GM18507 (cell line): Measurements from ENCODE around the gene LRRC47.

ENCODE experiments used
- DNase-seq: peaks from one replicate; pipeline ENCODE4 v3.0.0; 2011; ENCODE audit warnings: low read depth; ENCODE audit not compliant: insufficient read length; ENCODE audit errors: extremely low spot score
- FAIRE-seq: peaks from 2 replicates; lab custom pipeline; 2011; peaks lifted over from hg19 to GRCh38; lab: Jason Lieb, UNC

The LRRC47 gene

GRCh38 chr1:3774946-3775489, 21.3 kb downstream of the LRRC47 start:
- no peak for DNase-seq
- no peak for FAIRE-seq

- DNase-seq = no peak
- no peak for FAIRE-seq
Observed at GRCh38 chr1:3774276-3774945, 21.9 kb downstream of the LRRC47 start.

DNA sequence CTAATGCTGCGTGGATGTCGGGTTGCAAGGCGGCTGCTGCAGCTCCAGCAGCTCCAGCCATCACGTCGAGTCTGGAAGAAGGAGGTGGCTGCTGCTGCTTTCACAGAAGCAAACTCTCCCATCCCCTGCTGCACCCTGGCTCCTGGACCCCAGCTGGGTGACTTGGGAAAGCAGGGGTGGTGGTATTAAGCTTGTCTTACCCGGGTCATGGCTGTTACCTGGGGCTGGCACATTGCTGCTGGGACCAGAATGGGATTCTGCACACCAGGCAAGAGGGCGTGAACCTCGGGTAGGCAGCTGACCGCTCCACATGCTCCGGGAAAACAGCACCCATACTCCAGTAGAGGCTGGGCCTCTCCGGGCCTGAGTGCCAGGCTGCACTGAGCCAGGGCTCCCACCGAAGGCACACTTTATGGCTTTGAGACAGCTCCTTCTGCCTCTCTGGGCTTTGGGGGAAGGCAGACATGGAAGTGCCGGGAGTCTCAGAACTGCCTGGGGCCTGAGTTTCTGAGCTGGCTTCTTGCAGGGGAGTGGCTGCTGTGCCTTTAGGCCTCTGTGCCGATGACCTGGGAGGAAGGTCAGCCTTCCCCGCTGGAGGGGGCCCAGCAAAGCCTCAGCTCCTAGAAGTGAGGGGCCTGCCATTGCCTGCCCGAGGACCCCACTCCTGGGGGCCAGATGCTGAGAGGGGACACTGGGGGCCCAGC, 22.6 kb downstream of the LRRC47 start:
- FAIRE-seq (no peak), DNase-seq (no peak)

GRCh38 chr1:3772715-3773571, 23.4 kb downstream of the LRRC47 start, which contains the start of gene SMIM1:
SMIM1 (plus strand) TSS chr1:3772749; CDS start chr1:3775374, 2,625 bp downstream.
- FAIRE-seq = no peak

GRCh38 chr1:3772027-3772714, 24.1 kb downstream of the LRRC47 start:
- FAIRE-seq = peak; percentile 38
- DNase-seq = peak; percentile 99

More at GRCh38 chr1:3772715-3773571, 23.4 kb downstream of the LRRC47 start, which contains the start of gene SMIM1:
- no peak for DNase-seq

- DNase-seq (no peak), FAIRE-seq (no peak)
Observed at GRCh38 chr1:3771108-3772026, 24.9 kb downstream of the LRRC47 start.

DNA sequence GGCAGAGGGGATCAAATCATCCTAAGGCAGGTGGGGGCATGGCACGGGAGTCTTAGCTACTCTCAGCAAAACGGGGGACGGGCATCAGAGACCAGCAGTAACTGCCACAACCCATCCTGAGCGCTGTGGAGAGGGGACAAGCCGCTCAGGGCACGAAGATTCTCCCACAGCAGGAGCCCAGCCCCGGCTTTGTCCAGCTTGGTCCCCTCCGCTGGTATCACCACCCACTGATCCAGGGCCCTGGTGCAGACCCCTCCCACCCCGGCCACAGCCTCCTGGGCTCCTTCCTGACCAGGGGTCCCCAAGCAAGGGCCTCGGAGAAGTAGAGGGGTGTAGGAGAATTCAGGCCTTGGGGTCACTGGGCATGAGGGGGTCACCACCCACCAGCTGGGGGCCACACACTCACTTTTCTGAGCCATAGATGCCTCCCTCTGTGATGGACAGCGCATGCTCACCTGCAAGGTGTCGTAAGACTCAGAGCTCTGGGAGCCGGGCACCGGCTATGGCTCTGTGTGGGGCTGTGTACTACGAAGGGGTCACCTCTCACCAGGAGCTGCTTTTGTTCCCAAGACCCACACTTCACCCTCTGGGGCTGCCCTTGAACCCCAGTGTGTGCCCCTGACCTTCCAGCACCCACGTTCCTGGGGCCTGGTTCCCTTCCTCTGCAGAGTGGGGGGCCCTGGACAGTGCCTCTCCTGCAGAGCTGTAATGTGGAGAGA, 26.1 kb downstream of the LRRC47 start:
- FAIRE-seq (no peak), DNase-seq (no peak)

GRCh38 chr1:3768811-3769390, 27.4 kb downstream of the LRRC47 start:
- no peak for FAIRE-seq

DNA sequence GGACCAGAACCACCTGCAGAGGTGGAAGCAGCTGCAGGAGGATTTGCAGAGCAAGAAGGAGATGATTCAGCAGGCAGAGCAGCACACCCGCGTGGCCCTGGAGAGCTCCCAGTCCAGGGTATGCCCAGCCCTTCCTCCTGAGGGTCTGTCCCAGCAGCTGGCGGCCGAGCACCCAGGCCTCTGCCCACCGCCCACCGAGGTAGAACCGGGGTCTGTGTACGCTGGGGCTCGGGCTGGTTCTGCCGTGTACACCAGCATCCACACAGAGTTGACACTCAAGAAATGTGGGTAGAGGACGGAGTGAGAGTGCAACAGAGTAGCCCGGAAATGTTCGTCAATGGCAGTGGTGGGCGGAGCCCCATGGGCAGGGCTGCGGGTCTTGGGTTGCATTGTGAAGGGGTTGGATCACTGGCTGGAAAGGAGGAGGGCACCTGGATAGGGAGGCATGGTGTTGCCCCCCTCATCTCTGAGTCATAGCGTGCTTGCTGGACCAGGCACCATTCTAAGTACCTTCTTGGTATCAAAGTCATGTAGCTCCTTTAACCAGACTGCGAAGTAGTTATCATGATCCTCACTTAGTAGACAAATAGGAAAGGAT, 28.9 kb downstream of the LRRC47 start:
- DNase-seq = no peak
- FAIRE-seq = no peak

More at GRCh38 chr1:3768811-3769390, 27.4 kb downstream of the LRRC47 start:
- no peak for DNase-seq

GRCh38 chr1:3763351-3764125, 32.8 kb downstream of the LRRC47 start:
- no peak for FAIRE-seq
- no peak for DNase-seq

GRCh38 chr1:3762873-3763228, 33.4 kb downstream of the LRRC47 start:
- DNase-seq (no peak), FAIRE-seq (no peak)

DNA sequence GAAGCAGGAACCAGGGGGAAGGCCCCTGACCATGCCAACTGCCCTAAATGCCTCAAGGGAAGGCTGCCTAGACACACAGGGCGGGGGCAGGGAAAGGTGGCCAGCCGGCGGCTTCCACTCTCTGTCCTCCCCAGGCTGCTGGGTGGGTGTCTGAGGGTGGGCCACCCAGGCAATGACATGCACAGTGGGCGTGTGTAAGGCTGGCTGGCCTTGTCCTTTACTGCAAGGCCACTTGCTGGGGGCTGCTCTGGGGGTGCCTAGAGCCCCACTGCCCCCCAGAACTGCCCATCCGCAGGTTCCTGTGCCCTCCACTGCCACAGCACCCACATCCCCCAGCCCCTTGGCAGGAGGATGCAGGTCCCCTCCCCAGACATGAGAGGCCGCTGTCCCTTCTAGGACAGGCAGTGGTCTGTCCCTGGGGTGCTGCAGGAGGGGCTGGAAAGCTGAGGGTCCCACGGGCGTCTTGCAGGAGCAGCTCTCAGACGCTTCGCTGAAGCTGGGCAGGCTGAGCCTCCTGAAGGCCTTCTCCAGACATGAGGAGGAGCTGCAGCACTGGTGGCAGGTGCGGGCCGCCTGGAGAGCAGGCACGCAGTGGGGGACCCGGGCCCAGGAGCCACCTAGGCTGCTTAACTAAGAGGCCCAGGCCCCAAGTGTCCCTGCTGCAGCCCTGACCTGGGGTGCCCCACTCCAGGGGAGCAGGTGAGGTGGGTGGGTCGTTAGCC, 34.0 kb downstream of the LRRC47 start:
- FAIRE-seq = no peak
- DNase-seq = no peak

DNA sequence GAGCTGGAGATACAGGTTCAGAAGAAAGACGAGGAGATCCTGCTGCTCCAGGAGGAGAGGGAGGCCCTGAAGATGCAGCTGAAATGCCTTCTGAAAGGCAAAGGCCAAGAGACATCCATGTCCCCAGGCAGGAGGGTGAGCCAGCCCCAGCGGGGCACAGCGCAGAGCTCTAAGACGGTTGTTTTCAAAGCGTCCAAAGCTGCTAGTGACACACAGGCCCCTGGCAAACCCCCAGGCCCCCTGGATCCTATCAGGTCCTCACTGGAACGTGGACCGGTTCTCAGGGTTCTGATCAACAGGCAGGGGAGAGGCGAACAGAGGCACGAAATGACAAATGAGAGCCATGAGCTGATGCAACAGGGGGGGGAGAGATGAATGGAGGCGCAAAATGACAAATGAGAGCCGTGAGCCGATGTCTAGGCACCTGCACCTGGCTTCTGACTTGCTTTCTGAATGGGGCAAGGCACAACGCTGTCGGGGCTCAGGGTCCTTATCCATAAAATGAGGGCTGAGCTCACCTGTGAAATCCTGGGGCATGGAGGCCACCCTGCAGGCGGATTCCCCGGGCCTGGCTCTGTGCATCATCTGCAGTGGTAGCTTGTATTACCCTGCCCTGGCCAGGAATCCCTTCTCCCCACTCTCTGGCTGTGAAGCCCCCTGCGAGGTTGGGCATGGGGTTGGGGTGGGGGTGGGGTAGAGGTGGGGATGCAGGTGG, 34.8 kb downstream of the LRRC47 start:
- no peak for FAIRE-seq
- DNase-seq = no peak

GRCh38 chr1:3759796-3760195, 36.5 kb downstream of the LRRC47 start:
- FAIRE-seq (no peak), DNase-seq (no peak)

- DNase-seq = no peak
- no peak for FAIRE-seq
Observed at GRCh38 chr1:3759164-3759563, 37.1 kb downstream of the LRRC47 start.
